ENCODE measurements around the gene GALNT16.
A peak's percentile ranks its signal among the peaks of the same experiment; 100 is the strongest.

GALNT16 gene

GRCh38 chr14:69259527-69260189 is at the start of gene GALNT16:
TSS of gene GALNT16 (plus strand) at chr14:69260158. CDS start at chr14:69260291, 133 bp downstream.
- ATAC-seq: peak; percentile 50
- TF ChIP-seq ZNF70 (CRISPR knock-in tag; IDR thresholded peaks at IDR 0.05): no peak
- TF ChIP-seq SNAI2 (CRISPR knock-in tag; IDR thresholded peaks at IDR 0.05): no peak
- no peak for TF ChIP-seq OSR1 (CRISPR knock-in tag; IDR thresholded peaks at IDR 0.05)
- TF ChIP-seq, protein P1, sequence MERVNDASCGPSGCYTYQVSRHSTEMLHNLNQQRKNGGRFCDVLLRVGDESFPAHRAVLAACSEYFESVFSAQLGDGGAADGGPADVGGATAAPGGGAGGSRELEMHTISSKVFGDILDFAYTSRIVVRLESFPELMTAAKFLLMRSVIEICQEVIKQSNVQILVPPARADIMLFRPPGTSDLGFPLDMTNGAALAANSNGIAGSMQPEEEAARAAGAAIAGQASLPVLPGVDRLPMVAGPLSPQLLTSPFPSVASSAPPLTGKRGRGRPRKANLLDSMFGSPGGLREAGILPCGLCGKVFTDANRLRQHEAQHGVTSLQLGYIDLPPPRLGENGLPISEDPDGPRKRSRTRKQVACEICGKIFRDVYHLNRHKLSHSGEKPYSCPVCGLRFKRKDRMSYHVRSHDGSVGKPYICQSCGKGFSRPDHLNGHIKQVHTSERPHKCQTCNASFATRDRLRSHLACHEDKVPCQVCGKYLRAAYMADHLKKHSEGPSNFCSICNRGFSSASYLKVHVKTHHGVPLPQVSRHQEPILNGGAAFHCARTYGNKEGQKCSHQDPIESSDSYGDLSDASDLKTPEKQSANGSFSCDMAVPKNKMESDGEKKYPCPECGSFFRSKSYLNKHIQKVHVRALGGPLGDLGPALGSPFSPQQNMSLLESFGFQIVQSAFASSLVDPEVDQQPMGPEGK (CRISPR knock-in tag; IDR thresholded peaks at IDR 0.05; ENCODE audit: borderline replicate concordance): no peak
- TF ChIP-seq, protein P2, sequence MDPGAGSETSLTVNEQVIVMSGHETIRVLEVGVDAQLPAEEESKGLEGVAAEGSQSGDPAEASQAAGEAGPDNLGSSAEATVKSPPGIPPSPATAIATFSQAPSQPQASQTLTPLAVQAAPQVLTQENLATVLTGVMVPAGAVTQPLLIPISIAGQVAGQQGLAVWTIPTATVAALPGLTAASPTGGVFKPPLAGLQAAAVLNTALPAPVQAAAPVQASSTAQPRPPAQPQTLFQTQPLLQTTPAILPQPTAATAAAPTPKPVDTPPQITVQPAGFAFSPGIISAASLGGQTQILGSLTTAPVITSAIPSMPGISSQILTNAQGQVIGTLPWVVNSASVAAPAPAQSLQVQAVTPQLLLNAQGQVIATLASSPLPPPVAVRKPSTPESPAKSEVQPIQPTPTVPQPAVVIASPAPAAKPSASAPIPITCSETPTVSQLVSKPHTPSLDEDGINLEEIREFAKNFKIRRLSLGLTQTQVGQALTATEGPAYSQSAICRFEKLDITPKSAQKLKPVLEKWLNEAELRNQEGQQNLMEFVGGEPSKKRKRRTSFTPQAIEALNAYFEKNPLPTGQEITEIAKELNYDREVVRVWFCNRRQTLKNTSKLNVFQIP (CRISPR knock-in tag; IDR thresholded peaks at IDR 0.05; ENCODE audit: borderline replicate concordance, low read depth): no peak
- no peak for TF ChIP-seq ARNTL (CRISPR knock-in tag; IDR thresholded peaks at IDR 0.05; ENCODE audit: borderline replicate concordance, low read depth)
- no peak for TF ChIP-seq CSDC2 (CRISPR knock-in tag; IDR thresholded peaks at IDR 0.05)
- no peak for TF ChIP-seq GLIS3 (CRISPR knock-in tag; IDR thresholded peaks at IDR 0.05)
- no peak for TF ChIP-seq ESRRG (CRISPR knock-in tag; IDR thresholded peaks at IDR 0.05)
- TF ChIP-seq, protein P3, sequence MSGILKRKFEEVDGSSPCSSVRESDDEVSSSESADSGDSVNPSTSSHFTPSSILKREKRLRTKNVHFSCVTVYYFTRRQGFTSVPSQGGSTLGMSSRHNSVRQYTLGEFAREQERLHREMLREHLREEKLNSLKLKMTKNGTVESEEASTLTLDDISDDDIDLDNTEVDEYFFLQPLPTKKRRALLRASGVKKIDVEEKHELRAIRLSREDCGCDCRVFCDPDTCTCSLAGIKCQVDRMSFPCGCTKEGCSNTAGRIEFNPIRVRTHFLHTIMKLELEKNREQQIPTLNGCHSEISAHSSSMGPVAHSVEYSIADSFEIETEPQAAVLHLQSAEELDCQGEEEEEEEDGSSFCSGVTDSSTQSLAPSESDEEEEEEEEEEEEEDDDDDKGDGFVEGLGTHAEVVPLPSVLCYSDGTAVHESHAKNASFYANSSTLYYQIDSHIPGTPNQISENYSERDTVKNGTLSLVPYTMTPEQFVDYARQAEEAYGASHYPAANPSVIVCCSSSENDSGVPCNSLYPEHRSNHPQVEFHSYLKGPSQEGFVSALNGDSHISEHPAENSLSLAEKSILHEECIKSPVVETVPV (CRISPR knock-in tag; IDR thresholded peaks at IDR 0.05): no peak
- no peak for TF ChIP-seq PPARA (CRISPR knock-in tag; IDR thresholded peaks at IDR 0.05; ENCODE audit: borderline replicate concordance)
- TF ChIP-seq ZNF8 (CRISPR knock-in tag; IDR thresholded peaks at IDR 0.05): no peak
- TF ChIP-seq TOX (CRISPR knock-in tag; IDR thresholded peaks at IDR 0.05; ENCODE audit: borderline replicate concordance): no peak
- TF ChIP-seq RARB (CRISPR knock-in tag; IDR thresholded peaks at IDR 0.05): no peak
- no peak for TF ChIP-seq ZFP3 (CRISPR knock-in tag; IDR thresholded peaks at IDR 0.05)
- TF ChIP-seq ZC3H10 (CRISPR knock-in tag; IDR thresholded peaks at IDR 0.05): no peak
- TF ChIP-seq ZFP30 (CRISPR knock-in tag; IDR thresholded peaks at IDR 0.05): no peak

- ATAC-seq: no peak
Observed at GRCh38 chr14:69214393-69214792, 45.6 kb upstream of the GALNT16 start.

More at GRCh38 chr14:69214393-69214792, 45.6 kb upstream of the GALNT16 start:
- TF ChIP-seq, protein P3 (CRISPR knock-in tag; IDR thresholded peaks at IDR 0.05): no peak
- TF ChIP-seq ZNF565 (CRISPR knock-in tag; conservative IDR thresholded peaks at IDR 0.05; ENCODE audit: low read depth) (no peak), ZNF70 (CRISPR knock-in tag; IDR thresholded peaks at IDR 0.05) (no peak), GLIS3 (CRISPR knock-in tag; IDR thresholded peaks at IDR 0.05) (no peak), RARB (CRISPR knock-in tag; IDR thresholded peaks at IDR 0.05) (no peak), ARNTL (CRISPR knock-in tag; IDR thresholded peaks at IDR 0.05; ENCODE audit: borderline replicate concordance, low read depth) (no peak), ESRRG (CRISPR knock-in tag; IDR thresholded peaks at IDR 0.05) (no peak), TOX (CRISPR knock-in tag; IDR thresholded peaks at IDR 0.05; ENCODE audit: borderline replicate concordance) (no peak), PPARA (CRISPR knock-in tag; IDR thresholded peaks at IDR 0.05; ENCODE audit: borderline replicate concordance) (no peak), TCF4 (CRISPR knock-in tag; IDR thresholded peaks at IDR 0.05; ENCODE audit: borderline replicate concordance) (no peak), ISL1 (CRISPR knock-in tag; IDR thresholded peaks at IDR 0.05) (no peak), ZNF8 (CRISPR knock-in tag; IDR thresholded peaks at IDR 0.05) (no peak), ZFP30 (CRISPR knock-in tag; IDR thresholded peaks at IDR 0.05) (no peak), ZC3H10 (CRISPR knock-in tag; IDR thresholded peaks at IDR 0.05) (no peak), CSDC2 (CRISPR knock-in tag; IDR thresholded peaks at IDR 0.05) (no peak), BACH2 (CRISPR knock-in tag; IDR thresholded peaks at IDR 0.05; ENCODE audit: borderline replicate concordance) (no peak), ZFP3 (CRISPR knock-in tag; IDR thresholded peaks at IDR 0.05) (no peak), CREB5 (CRISPR knock-in tag; IDR thresholded peaks at IDR 0.05; ENCODE audit: low read depth) (no peak)
- TF ChIP-seq, protein P4, sequence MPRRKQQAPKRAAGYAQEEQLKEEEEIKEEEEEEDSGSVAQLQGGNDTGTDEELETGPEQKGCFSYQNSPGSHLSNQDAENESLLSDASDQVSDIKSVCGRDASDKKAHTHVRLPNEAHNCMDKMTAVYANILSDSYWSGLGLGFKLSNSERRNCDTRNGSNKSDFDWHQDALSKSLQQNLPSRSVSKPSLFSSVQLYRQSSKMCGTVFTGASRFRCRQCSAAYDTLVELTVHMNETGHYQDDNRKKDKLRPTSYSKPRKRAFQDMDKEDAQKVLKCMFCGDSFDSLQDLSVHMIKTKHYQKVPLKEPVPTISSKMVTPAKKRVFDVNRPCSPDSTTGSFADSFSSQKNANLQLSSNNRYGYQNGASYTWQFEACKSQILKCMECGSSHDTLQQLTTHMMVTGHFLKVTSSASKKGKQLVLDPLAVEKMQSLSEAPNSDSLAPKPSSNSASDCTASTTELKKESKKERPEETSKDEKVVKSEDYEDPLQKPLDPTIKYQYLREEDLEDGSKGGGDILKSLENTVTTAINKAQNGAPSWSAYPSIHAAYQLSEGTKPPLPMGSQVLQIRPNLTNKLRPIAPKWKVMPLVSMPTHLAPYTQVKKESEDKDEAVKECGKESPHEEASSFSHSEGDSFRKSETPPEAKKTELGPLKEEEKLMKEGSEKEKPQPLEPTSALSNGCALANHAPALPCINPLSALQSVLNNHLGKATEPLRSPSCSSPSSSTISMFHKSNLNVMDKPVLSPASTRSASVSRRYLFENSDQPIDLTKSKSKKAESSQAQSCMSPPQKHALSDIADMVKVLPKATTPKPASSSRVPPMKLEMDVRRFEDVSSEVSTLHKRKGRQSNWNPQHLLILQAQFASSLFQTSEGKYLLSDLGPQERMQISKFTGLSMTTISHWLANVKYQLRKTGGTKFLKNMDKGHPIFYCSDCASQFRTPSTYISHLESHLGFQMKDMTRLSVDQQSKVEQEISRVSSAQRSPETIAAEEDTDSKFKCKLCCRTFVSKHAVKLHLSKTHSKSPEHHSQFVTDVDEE (CRISPR knock-in tag; IDR thresholded peaks at IDR 0.05): no peak
- TF ChIP-seq, protein P2 (CRISPR knock-in tag; IDR thresholded peaks at IDR 0.05; ENCODE audit: borderline replicate concordance, low read depth): no peak

Measured in SK-N-SH treated with all-trans-retinoic acid at 6 μM for 48 hours (cell line).